GOT3 (cell line): Measurements from ENCODE around the gene MEGF8.

Experiments used
- DNase-seq: peaks from one replicate; lab custom pipeline; 2025; ENCODE audit warnings: mixed read lengths; lab: John Stamatoyannopoulos, UW

The MEGF8 gene

DNA sequence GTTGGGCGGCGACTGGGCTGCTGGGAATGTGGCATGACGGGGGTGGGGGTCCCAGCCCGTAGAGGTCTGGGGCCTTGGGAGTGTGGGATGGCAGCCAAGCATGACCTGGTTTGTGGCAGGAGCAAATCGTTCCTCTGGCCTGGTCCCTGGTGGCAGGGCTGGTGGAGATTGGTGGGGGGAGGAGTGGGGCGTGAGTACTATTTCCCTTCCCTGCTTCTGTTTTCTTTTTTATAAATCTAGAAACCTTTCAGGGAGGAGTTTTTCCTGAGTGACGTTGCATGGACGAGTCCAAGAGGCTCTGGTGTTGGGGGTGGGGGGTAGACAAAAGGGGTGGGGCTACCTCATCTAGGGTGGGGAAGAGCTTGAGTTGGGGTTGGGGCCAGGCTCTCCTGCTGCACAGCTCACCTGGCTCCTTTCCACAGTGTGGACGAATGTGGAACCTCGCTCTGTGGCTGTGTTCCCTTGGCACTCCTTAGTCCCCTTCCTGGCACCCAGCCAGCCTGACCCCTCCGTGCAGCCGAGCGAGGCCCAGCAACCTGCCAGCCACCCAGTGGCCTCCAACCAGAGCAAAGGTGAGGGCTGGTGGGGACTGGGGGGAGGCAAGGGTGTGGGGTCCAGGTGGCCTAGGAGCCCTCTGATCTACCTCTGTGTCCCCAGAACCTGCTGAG lies 39.0 kb upstream of the MEGF8 start:
- DNase-seq: no peak

DNA sequence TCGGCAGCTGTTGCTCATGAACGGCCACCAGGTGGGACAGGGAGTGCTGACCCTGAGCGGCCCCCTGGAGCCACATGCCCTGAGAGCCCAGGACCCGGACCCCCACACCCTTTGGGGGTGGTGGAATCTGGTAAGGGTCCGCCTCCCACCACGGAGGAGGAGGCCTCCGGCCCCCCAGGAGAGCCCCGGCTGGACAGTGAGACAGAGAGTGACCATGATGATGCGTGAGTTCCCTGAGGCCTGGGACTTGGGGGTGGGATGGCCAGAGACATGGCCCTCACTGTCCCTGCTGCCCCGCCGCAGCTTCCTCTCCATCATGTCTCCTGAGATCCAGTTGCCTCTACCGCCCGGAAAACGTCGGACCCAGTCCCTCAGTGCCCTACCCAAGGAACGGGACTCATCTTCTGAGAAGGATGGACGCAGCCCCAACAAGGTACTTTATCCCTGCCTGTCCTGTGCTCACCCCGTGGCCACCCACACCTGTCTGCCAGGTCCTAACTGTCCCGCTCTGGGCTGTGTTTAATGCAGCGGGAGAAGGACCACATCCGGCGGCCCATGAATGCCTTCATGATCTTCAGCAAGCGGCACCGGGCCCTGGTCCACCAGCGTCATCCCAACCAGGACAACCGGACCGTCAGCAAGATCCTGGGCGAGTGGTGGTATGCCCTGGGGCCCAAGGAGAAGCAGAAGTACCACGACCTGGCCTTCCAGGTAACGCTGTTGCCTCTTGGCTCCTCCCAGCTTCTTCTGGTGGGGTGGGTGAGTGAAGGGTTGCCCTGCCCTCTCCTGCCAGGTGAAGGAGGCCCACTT lies 38.2 kb upstream of the MEGF8 start:
- no peak for DNase-seq

- DNase-seq: no peak
Measured at GRCh38 chr19:42287827-42288107, 37.7 kb upstream of the MEGF8 start.

- no peak for DNase-seq
Measured at GRCh38 chr19:42288387-42288786, 37.0 kb upstream of the MEGF8 start.

GRCh38 chr19:42288881-42289555 lies 36.4 kb upstream of the MEGF8 start:
- DNase-seq: no peak

DNA sequence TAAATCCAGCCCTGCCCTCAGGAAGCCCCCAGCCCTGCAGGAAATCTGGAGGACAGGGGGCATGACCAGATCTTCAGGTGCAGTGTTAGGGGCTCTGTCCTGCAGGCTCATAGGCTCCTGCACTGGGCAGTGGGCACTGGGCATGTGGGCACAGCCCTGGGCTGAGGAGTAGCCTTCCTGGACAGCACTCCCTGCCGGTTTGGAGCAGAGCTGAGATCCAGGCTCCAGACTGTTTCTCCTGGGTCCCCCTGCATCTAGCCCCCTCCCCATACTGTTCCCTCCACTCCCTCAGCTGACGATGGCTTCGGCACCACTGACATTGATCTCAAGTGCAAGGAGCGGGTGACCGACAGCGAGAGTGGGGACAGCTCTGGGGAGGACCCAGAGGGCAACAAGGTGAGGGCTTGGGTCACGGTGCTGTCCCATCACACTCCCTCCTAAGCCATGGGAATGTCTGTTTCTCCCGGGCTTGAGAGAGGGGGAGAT lies 35.8 kb upstream of the MEGF8 start:
- no peak for DNase-seq

DNA sequence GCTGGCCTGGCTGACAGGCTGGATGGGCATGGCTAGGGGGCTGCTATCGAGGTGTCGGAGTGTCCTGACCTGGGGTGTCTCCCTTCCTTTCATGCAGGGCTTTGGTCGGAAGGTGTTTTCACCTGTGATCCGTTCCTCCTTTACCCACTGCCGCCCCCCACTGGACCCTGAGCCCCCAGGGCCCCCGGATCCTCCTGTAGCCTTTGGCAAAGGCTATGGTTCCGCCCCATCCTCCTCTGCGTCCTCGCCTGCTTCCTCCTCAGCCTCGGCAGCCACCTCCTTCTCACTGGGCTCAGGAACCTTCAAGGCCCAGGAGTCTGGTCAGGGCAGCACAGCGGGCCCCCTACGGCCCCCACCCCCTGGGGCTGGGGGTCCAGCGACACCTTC lies 35.3 kb upstream of the MEGF8 start:
- DNase-seq: no peak

GRCh38 chr19:42290523-42291434 lies 34.7 kb upstream of the MEGF8 start:
- DNase-seq: no peak

GRCh38 chr19:42291435-42291810 lies 34.0 kb upstream of the MEGF8 start:
- no peak for DNase-seq

GRCh38 chr19:42292042-42292960 lies 33.1 kb upstream of the MEGF8 start:
- no peak for DNase-seq

DNA sequence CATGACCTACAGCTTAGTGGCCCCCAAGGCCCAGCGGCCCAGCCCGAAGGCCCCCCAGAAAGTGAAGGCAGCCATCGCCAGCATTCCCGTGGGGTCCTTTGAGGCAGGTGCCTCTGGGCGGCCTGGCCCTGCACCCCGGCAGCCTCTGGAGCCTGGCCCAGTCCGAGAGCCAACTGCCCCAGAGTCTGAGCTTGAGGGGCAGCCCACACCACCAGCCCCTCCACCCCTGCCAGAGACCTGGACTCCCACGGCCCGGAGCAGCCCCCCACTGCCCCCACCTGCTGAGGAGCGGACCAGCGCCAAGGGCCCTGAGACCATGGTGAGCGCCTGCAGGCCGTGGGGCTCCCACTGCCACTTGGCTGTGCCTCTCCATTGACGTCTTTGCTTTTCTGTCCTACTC lies 32.5 kb upstream of the MEGF8 start:
- no peak for DNase-seq

DNA sequence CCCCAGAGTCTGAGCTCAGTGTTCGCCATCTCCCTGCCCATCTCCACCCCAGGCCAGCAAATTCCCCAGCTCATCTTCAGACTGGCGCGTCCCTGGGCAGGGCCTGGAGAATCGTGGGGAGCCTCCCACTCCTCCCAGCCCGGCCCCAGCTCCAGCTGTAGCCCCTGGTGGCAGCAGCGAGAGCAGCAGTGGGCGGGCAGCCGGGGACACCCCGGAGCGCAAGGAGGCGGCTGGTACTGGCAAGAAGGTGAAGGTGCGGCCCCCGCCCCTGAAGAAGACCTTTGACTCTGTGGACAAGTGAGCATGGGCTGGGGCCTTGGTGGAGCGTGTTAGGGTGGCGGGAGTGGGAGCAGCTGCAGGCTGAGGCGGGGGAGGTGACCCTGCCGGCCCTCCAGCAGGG lies 31.9 kb upstream of the MEGF8 start:
- DNase-seq: no peak

GRCh38 chr19:42293948-42294347 lies 31.5 kb upstream of the MEGF8 start:
- no peak for DNase-seq

DNA sequence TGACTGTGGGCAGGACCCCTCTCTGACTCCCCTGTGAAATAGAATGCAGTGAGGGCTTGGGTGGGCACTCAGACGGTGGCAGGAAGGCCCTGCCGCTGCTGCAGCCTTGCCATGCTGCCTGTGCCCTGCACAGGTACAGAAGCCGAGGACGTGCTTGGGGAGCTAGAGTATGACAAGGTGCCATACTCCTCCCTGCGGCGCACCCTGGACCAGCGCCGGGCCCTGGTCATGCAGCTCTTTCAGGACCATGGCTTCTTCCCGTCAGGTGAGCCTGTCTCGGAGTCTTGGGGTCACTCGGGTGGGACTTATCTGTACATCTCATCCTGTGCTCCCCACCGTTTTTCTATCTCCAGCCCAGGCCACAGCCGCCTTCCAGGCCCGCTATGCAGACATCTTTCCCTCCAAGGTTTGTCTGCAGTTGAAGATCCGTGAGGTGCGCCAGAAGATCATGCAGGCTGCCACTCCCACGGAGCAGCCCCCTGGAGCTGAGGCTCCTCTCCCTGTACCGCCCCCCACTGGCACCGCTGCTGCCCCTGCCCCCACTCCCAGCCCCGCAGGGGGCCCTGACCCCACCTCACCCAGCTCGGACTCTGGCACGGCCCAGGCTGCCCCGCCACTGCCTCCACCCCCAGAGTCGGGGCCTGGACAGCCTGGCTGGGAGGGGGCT lies 30.8 kb upstream of the MEGF8 start:
- DNase-seq: no peak

GRCh38 chr19:42295342-42295741 lies 30.1 kb upstream of the MEGF8 start:
- no peak for DNase-seq

DNA sequence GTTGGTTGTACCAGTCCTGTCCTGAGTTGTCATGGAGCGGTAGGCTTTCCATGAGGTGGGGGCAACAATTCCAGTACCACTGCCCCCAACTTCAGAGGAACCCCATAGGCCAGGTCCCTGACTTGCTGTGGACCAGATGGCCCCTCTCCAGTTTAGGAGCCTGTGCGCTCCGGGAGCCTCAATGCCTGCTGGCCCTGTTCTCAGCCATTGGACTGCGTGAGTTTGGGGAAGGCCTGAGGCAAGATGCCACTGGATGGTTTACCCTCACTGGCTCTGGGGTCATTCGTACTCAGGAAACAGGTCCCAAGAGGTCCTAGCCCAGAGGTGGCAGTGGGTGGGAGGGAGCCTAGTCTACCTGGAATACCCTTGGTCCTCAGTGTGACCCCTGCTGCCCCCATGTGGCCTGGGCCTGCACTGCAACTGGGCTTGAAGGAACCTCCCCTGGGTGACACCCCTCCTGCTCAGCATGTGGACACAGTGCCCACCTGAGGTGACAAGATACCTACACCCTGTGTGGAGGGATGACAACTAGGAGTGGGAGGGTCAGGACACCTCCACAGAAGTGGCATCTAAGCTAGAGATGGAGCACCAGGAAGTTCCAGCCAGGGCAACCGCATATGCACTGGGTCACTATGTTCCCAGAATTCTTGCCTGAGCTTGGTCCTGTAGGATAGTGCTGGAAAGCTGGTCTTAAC lies 29.5 kb upstream of the MEGF8 start:
- DNase-seq: peak; percentile 23

GRCh38 chr19:42297039-42297438 lies 28.4 kb upstream of the MEGF8 start:
- DNase-seq: no peak

DNA sequence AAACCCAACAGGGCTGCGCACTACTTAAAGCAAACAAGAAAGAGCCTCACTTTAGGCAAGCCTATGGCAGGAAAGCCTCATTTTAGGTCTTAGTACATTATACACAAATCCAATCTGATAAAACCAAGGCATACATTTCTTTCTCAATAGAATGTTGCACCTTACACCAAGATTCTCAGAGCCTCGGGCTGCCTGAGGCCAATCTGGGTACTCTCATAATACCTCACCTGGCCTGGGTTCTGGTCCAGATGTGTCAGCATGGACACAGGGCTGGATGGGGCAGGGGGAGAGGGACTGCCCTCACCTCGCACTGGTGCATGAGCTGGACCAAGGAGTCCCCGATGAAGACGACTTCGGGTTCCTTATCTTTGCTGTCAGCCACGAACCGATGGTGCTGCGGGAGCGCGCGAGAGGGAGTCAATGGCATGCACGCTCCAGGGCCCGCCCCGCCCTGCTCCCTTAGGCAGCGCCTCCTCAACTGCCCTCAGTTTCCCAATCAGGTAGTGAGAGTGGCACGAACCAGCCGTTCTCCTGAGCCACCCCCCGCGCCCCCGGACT lies 23.7 kb upstream of the MEGF8 start, which contains the start of gene PRR19:
TSS of gene PRR19 (plus strand) at position 487 of the 558 bp plus-strand sequence. CDS start 7,453 bp downstream, outside the sequence.
- DNase-seq: no peak

DNA sequence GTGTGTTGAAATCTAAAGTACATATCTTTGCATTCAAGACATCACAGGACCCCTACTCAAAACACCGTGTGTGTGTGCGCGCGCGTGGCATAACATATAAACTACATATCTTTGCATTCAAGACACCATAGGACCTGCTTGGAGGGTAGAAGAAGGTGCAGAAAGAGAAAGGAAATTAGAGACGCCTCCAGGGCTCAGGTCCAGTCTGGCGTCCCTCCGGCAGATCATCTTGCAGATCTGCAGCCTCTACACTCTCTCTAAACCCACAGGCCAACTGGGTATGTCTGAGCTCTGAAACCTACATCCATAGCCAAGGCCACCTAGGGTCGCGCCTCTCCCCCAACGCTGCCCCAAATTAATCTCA lies 22.4 kb upstream of the MEGF8 start:
- no peak for DNase-seq
